ENCODE results near the gene CITED4.

CITED4 gene

DNA sequence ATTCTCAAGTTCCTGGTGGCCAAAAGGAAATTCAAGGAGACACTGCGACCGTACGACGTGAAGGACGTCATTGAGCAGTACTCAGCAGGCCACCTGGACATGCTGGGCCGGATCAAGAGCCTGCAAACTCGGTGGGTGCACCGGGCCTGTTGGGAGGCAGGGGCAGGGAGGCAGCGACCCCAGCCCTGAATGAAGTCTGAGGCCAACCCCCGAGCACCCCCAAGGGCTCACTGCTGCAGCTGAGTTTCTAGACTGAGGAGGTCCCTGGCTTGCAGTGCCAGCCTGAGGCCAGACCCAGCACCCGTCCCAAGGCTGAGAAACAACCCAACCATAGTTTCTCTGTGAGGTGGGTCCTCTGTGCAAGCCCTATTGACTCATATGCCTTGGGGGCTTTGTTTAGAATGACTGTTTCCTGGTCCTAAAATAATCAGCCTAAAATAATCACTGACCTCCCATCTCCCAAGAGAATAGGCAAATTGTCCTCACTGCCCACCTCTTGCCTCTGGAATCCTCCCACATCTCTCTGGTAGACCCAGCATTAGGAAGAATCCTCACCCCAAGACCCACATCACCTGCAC lies 27.1 kb downstream of the CITED4 start:
- DNase-seq (ENCODE audit: low spot score) = no peak

DNA sequence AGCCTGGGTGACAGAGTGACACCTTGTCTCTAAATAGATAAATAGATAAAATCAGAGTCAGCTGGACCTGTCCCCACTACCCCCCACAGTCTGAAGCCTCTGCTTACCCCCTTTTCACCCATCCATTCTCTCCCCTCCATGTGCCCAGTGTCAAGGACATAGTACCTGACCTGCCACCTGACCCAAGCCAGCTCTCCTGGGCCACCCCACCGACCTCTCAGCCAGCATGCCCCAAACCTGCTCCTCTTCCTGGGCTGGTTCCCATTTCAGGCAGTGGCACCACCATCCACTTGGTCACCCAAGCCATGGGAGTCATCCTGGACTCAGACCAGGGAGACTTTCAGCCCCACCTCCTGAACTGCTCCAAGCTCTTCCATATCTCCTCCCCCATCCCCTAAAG lies 28.2 kb downstream of the CITED4 start:
- no peak for DNase-seq (ENCODE audit: low spot score)

DNA sequence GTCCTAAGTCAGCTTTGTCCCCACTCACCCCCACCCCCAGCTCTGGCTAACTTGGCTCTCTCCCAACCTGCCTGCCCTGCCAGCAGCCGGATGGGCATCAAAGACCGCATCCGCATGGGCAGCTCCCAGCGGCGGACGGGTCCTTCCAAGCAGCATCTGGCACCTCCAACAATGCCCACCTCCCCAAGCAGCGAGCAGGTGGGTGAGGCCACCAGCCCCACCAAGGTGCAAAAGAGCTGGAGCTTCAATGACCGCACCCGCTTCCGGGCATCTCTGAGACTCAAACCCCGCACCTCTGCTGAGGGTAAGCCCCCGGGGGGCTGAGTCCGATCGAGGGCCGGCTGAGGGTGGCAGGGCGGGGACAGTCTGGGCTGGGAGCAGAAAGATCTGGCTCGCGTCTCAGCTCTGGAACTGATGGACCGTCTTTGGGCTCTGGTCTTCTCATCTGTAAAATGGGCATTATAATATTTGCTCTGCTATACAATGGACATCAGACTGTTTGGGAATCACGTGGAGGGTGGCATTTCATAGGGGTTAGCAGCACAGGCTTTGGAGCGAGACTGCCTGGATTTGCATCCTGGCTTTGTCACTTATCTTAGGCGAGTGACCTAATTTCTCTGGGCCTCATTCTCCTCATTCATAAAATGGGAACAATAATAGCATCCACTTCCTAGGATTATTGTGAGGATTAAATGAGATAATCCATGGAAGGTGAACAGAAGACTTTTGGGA lies 31.0 kb downstream of the CITED4 start:
- no peak for DNase-seq (ENCODE audit: low spot score)

DNA sequence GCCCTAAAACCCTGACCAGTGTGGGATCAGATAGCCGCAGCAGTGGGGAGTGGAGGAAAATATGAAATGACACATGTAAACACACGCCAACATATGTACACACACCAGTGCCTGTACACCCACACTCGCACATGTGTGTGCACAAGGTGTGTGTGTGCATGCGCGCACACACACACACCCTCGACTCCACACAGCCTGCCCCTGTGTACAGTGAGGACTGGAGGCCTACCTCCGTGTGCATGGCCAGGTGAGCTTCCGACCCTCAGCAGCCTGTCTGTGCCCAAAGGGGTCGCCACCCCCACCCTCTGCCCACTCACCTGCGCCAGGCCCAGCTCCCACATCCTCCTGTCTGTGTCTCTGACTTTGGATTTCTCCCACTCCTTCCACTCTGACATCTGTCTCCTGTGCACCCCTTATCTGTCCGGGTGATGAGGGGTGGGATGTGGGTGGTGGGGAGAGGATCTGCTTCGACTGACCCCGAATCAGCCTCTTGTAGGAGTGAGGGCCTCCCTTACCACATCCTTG lies 31.7 kb downstream of the CITED4 start:
- DNase-seq (ENCODE audit: low spot score) = no peak

DNA sequence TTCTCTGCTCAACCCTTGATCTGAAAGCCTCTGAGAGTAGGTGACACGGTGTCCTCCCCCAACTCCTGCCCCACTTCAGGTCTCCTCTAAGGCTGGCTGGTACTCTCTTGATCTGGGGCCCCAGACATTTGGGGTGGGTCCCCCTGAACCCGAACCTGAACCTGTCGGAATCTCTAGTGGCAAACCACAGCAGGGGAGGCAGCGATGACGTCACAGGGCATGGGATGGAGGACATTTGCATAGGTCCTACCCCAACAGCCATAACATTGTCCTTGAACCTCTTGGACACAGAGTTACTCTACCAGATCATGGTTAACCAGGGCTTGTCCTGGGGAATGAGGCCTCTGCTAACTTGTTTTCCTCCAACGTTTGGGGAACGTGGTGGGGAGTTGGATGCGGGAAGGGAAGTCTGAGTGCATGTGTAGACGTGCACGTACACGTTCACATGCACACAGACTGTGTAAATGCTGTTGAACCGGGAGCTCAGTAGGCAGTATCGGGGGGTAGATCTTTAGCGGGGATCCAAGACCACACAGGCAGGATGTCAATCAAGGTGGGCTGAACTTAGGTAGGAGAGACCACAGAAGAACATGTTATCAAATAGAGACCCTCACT lies 32.4 kb downstream of the CITED4 start:
- no peak for DNase-seq (ENCODE audit: low spot score)

DNA sequence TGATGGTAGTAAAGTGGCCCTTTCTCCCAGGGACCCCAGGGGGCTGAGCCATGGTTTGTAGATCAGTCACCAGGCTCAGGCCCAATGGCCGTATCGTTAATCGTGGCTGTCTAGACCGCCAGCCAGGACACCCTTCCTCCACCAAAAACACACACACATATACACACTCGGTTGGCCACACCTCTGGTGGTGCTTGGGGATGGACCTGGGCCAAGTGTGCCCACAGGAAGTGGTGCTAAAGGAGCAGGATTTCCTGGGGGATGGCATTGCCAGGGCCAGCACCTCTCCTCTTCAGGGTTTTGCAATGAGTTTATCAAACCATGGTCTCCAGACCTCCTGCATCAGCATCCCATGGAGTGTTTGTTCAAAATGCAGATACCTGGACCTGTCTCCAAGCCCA lies 36.2 kb downstream of the CITED4 start:
- DNase-seq (ENCODE audit: low spot score) = no peak

DNA sequence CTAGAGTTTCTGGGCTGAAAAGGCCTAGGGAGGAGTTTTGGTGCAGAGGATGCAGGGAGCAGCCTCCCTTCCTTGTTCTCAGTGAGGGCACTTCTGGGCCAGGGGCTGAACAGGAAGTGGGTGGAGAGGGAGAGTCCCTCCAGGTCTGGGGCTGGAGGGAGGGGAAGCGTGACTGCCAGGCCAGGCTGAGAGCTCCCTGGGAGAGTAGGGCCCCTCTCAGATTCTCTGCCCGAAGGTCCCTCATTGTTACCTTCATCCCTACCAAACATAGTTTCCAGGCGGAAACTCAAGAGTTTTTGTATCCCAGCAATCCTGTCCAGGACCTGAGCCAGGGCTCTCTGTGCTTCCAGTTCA lies 36.8 kb downstream of the CITED4 start:
- no peak for DNase-seq (ENCODE audit: low spot score)

DNA sequence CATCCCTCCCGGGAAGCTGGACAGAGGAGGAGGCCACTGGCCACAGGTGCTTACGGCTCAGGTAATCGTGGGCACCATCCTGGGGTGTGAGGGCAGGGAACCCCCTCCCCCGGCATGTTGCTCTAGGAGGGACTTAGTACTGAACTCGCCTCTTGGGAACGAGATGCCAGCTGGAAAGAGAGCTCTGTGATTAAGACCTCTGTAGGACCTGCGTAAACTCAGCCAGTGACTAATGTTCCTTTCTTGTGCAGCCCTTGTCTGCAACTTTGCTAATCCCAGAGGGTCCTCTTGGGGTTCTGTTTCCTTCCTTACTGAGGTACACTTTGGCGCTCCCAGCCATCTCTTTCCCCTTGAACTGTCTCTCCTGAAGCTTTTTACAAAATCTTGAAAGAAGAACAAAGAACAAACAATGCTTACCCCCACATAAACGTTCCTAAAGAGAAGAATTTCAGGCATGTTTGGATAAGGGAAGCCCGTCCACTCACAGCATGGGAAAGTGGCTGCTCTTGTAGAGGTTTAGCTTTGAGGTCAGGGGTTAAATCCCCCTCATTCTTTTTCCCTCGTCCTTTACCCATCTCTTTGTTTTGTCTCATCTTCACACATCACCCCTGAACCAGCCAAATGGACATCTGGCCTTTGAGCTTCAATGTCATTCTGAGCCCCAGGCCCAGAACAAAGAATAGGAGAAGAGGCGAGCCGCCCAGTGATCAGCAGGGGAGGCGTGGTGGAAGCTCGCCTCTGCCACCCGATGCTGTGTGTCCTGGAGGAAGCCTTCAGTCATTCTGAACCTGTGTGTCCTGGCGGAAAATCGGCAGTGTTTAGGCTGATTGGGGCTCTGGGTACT lies 37.4 kb downstream of the CITED4 start:
- no peak for DNase-seq (ENCODE audit: low spot score)

DNA sequence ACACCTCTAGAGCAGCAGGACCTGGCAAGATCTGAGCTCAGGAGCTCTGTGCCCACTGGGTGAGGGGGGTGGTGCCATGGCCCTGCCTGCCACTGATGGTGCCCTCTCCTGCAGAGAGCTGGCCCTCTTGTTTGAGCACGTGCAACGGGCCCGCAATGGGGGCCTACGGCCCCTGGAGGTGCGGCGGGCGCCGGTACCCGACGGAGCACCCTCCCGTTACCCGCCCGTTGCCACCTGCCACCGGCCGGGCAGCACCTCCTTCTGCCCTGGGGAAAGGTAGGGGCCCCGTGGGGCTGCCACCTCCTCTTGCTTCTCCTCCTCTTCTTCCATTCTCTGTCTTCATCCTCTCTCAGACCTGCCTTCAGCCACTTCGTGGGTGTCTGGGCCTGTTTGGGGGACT lies 38.2 kb downstream of the CITED4 start:
- DNase-seq (ENCODE audit: low spot score) = no peak

DNA sequence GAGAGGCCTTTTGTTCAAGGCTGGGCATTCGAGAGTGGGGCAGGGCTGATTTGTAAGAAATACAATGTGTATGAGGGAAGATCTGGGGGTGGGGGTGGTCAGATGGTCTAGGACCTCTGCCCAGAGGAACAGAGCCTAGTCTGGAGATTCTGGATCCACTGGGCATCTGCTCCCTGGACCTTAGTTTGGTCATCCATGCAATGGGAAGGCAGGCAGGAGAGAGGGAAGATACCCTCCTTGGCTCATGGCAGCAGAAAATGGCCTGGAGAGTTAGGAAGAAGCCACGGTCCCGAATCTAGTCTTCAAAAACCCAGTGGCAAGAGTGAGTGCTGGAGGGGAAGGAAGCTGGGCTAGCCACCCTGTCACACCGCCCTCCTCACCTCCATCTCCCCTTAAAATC lies 38.8 kb downstream of the CITED4 start:
- DNase-seq (ENCODE audit: low spot score) = no peak

DNA sequence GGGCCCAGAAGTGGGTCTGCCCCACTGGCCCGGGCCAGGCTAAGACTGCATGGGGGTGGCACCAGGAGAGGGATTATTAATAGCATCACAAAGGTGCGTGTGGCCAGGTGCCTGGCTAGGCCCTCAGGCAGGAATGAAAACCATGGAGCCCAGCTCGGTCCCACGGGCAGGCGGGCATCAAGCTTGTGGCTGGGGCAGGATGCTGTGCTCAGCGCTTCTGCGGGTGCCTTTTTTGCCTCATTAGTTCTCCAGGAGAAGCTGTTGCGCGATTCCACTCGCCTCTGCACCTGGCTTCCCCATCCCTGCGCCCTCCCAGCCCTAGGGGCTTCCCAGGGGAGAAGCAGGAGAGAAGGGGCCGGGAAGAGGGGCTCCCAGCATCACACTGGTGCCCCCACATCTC lies 39.3 kb downstream of the CITED4 start:
- DNase-seq (ENCODE audit: low spot score) = no peak

DNA sequence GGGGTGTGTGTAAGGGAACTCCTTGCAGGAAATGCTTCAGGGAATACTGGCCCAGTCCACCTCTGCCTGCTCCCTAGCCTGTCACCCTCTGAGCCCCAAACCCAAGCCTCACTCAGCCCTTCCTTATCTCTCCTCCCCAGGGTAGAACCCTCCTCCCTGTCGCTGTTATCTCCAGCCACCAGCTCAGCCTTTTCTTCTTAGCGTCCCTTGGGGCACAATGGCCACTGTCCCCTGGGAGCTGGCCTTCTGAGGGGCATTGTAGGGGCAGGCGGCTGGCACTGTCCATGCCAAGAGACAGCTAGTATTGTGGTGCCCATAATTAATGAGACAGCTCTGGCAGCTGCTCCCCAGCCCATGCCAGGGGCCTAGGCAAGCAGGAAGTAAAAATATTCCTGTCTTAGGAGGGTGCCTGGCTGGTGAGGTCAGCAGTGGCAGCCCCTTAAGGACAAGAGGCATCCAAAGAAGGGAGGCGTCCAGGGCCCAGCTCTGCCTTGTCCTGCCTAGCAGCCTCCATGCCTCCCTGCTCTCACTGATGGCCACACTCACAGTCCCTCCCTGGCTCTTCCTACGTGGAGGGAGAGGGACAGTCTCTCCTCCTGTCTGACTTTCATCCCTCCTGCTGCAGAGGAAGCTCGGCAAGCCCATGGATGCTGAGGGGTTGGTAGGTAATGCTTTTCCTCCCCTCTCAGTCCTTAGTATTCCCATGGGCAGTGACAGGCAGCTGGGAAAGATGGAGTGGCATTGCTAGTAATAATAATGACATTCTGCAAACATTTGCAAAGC lies 41.1 kb downstream of the CITED4 start:
- DNase-seq (ENCODE audit: low spot score) = no peak

DNA sequence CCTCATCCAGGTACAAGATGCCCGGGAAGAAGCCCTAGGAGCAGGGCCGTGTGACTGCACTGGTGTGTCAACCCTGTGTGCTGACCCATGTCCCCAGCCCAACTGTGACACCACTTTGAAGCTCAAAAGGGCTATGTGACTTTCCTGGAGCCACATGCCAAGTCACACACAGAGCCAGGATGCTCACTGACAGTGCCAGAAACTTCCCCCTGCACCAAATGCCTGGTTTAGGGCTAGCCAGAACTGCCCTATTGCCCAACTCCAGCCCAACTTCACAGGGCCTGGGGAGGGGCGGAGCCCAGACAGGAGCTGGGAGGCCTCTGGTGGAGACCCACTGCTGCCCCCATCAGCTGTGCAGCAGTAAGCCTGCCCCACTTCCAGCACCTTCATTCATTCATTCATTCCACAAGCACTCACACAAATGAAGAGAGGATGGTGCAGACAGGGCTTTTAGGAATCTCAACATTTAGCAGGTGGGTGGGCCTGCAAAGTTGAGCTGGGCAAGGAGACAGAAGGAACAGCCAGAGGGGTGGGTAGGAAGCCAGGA lies 41.8 kb downstream of the CITED4 start:
- DNase-seq (ENCODE audit: low spot score) = no peak

DNA sequence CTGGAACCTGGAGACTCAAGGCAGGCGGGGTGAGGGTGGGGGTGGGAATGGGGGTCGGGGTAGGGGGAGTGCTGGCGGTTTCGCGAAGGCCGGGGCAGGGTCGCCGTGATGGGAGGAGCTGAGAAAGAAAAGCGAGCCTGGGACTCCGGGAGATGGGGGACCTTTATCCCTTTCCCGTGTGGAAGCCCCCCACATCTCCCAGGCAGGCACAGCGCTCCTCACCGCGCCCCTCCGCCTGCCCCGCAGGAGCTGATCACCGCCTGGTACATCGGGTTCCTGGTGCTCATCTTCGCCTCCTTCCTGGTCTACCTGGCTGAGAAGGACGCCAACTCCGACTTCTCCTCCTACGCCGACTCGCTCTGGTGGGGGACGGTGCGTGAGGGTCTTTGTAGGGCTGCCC lies 43.1 kb downstream of the CITED4 start:
- no peak for DNase-seq (ENCODE audit: low spot score)

DNA sequence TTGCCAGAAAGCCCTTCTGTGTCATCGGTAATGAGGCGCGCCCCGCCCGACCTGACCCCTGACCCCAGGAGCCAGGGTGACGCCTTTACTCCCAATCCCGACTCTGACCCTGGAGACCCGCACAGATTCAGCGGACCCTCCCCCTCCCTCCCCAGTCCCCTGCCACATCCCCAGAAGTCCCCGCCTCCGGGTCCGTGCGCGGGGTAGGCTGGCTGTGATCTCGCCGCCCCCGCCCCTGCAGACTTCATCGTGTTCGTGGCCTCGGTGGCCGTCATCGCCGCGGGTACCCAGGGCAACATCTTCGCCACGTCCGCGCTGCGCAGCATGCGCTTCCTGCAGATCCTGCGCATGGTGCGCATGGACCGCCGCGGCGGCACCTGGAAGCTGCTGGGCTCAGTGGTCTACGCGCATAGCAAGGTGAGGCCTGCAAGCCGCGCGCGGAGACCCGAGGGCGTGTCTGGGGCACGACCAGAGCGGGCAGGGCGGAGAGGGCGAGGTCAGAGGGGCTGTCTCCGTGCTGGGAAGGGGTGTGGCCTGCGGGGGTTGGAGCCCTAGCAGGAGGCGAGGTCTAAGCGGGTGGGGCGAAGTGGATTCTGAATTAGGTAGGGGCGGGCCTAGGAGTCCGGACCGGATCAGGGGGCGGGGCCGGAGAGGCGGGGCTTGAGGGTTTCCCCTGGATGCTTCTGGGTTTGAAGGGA lies 43.8 kb downstream of the CITED4 start:
- no peak for DNase-seq (ENCODE audit: low spot score)

DNA sequence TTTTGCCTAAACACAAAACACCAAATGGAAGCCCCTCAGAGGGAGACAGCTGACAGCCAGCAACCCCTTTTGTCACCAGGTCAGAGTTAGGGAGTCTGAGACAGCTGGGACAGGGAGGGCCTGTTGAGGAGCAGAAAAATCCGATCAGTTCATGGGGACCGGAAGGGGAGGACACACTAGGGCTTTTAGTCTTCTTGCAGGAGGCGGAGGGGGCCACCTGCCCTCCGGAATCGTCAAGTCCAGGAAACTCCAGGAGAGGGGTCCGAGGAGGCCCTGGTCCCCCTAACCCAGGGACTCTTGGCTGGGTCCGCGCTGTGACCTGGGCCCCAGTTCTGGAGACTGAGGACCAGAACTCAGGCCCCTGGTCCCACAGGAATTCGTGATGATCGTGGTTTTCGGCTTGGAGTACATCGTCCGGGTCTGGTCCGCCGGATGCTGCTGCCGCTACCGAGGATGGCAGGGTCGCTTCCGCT lies 44.3 kb downstream of the CITED4 start:
- no peak for DNase-seq (ENCODE audit: low spot score)

DNA sequence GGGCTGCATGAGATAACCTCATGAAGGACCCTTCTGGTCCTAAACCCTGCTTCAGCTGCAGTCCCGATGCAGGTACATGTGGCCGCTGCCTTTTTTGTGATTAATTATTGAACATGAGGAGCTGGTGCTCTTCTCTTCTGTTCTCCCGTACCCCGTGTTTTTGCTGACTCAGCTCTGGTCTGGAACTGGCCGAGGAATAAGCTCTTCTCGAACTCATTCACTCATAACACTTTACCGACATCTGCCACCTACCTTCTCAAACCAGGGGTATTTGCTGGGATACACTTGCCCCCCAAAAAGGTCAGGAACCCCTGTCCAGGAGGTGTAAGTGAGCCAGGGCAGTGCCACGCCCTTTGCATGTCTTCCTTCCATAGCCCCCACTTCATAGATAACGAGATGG lies 46.7 kb downstream of the CITED4 start:
- DNase-seq (ENCODE audit: low spot score) = no peak
